CD4-positive, alpha-beta T cell treated with Interleukin-4 for 1 hour (primary cell): Measurements from ENCODE around the gene AANAT.
"Not testable (repeated sequence)": the region's sequence is repeated elsewhere in the genome, so short reads cannot be mapped to it uniquely, and the experiment has no call there.

ENCODE experiments used
- DNase-seq, 2 donors: peaks; one replicate each; pipeline ENCODE4 v3.0.0-alpha.2; 2020 to 2022

The AANAT gene

DNA sequence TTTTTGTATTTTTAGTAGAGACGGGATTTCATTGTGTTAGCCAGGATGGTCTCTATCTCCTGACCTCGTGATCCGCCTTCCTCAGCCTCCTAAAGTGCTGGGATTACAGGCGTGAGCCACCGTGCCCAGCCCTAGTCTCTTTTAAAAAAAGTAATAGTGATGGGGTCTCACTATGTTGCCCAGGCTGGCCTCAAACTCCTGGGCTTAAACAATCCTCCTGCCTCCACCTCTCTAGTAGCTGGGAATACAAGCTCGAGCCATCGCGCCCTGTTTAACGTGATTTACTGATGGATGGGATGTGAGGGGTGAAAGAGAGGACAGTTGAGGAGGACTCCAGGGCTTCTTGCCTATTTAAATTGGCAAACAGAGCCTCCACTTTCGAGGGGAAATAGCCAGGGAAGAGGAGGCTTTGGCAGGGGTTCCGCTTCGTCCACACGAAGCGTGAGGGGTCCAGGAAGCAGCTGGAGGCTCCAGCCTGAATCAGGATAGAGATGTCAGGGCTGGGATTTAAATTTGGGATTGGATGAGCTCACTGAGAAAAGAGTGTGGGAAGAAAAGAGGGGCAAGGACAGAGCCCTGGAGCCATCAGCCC is 41.2 kb downstream of the AANAT start:
- not testable (repeated sequence) for DNase-seq

DNA sequence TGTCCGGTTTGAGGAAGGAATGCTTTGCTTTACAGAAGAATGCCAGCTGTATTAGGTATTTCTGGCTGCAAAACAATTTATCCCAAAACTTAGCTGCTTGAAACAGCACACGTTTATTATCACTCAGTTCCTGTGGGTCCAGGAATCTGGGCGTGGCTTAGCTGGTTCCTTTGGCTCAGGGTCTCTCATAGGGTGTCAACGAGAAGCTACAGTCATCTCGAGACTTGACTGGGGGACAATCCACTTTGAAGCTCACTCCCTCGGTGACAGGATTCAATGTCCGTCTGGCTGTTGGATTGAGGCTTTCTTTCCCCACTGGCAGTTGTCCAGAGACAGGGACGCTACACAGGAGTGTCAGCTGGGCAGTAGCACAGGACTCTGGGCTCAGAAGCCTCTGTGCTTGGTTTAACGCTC is 43.4 kb downstream of the AANAT start:
- no peak for DNase-seq

DNA sequence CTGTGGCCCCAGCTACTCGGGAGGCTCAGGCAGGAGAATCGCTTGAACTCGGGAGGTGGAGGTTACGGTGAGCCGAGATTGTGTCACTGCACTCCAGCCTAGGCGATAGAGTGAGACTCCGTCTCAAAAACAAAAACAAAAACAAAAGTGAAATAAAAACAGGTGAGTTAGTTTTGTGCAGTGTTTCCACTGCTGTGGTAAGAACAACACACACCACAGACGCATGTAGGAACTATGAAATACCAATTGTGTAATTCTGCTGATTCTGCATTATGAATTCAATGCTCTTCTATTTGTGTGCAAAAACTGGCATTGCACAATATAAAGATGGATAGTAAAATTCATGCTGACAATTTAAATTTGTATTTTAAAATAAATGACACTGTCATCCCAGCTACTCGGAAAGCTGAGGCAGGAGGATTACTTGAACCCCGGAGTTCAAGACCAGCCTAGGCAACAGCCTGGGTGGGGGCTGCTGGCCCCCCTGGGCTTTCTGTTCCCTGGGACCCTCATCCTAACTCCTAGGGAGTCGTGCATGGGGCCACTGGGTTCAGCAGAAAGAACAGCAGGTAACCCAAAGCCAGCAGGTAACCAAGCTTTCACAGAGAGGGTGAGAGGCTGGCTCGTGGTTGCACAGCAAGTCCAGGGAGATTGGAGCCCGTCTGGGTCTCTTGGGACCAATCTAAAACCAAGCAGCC is 44.4 kb downstream of the AANAT start:
- DNase-seq = no peak

DNA sequence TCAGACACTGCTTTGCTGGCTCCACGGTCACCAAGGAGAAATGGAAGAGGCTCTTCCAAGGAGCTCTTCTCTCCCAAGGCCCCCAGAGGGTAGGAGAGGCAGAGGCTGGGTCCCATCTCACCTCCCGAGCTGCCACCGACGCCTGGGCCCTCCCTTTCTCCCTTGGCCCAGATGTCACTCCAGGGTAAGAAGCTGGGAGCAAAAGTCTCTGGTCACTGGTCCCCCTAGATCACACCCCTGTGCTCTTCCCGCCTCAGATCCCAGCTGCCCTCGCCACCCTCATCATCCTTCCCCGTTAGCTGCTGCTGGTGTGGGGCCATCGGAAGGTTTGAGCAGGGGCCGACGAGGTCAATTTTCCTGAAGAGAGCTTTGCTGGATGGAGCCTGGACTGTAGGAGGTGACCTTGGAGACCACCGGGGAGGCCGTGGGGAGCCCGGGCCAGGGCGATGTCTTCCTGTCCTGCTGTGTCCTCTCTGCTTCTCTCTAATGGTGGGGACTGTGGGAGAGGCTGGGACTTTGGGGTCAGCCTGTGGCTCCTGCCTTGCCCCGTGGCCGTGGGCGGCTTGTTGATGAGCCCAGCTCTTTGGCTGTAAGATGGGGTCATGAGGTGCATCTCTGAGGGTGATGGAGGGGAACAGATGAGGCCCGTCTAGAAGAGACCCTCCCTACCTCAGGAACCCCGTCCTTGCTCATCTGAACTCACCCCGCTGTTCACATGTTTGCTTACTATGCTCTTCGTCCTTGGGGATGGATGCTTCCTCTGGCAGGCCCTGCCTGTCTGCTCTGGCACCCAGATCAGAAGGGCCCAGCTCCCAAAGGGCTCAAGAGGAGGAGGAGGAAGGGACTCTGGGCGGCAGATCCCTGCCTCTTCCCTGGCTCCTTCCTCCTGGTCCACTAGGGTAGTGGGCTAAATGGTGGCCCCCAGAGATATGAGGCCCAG is 45.2 kb downstream of the AANAT start:
- no peak for DNase-seq

DNA sequence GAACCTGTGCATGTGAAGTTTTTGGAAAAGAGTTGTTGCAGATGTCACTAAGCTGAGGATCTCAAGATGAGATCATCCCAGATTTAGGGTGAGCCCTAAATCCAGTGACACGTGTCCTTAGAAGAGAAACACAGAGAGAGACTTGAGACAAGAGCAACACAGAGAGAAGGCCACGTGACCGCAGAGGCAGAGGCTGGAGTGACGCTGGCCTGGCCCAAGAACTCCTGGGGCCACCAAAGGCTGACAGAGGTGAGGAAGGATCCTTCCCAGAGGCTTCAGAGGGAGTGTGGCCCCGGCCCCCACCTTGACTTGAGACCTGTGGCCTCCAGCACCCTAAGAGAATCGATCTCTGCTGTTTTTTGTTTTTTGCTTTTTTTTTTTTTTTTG is 45.9 kb downstream of the AANAT start:
- no peak for DNase-seq

DNA sequence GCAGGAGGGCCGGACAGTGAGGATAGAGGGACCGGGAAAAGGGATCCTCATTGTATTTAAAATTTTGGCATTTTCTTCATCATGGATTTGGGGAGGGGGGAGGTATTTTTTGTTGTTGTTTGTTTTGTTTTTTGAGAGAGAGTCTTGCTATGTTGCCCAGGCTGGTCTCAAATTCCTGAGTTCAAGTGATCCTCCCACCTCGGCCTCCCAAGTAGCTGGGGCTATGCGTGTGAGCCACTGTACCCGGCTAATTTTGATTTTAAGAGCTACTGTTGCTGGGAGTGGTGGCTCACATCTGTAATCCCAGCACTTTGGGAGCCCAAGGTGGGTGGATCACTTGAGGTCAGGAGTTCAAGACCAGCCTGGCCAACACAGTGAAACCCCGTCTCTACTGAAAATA is 47.0 kb downstream of the AANAT start:
- DNase-seq = not testable (repeated sequence)

DNA sequence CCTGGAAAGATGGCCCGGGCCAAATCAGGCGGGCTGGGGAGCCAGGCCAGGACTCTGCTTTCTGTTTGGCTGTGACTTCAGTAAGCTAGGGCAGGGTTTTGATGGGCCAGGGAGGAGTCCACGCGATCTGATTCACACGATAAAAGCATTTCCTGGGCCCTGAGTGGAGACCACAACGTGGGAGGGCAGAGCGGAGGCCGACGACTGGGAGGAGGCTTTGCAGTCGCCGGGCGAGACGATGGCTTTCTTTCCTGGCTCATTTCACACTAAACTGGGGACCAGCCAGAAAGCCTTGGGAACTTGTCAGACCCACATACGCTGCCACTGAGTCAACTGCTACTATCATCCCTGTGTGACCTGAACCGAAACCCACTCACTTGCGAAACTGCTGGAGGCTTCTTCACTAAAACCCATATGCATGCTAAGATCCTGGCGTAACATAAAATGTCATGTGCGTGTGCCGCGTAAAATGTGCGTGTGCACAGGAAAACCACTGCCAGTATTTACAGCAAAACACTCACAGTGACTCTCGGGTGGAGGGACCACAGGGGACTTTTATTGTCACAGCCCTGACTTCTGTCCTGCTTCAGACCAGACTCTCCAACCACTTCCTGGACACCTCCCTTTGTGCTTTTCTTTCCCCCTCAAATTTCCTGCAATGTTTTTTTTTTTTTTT is 48.0 kb downstream of the AANAT start:
- DNase-seq = peak; percentile 87 to 90

DNA sequence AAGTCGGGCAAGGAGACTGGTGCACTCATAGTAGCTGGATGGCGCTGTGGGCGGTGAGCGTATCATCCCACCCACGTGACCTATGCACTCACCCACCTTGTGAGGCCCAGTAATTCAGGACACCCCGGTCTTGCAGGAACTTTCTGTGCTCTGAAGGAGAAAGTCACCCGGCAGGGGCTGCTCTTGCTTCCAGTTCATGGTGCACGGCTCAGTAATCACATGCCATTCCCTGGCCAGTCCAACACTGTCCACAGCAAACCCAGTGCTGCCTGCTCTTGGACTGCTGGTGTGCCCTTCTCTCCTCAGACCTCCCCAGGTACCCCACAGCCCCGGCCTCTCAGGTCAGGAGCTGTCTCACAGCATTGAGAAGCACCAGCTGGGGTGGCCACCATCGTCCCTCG is 50.2 kb downstream of the AANAT start:
- no peak for DNase-seq

DNA sequence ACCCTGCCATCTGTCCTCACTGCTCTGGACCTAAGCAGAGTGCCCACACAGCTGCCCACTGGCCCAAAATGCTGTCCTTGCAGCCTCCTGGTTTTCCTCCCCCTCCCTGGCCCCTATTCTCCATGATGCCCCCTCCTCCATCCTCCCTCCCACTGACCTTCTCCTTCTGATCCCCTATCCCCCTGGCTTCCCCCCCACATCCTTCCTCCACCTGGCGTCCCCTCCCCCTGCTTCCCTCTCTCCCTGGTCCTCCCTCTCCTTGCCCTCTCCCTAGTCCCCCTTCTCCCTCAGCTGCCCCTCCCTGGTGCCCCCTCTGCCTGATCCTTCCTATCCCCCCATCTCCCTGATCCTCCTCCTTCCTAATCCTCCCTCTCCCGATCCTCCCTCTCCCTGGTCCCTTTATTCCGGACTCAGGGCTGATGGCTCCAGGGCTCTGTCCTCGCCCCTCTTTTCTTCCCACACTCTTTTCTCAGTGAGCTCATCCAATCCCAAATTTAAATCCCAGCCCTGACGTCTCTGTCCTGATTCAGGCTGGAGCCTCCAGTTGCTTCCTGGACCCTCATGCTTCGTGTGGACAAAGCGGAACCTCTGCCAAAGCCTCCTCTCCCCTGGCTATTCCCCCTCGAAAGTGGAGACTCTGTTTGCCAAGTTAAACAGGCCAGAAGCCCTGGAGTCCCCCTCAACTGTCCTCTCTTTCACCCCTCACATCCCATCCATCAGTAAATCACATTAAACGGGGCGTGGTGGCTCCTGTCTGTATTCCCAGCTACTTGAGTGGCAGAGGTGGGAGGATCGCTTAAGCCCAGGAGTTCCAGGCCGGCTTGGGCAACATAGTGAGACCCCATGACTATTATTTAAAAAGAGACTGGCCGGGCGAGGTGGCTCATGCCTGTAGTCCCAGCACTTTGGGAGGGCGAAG is 51.9 kb downstream of the AANAT start:
- DNase-seq = no peak
